H1 (cell line): Measurements from ENCODE around the gene GZF1.

Source experiments
- BRCA1 ChIP-seq: IDR thresholded peaks from 2 replicates; pipeline ENCODE4 v1.6.1; 2012; ENCODE audit warnings: low read depth, low read length, improper control_type of control experiment
- POLR2A ChIP-seq, 2 experiments: IDR thresholded peaks; 1 replicate in 1 of 2; 2 replicates in 1 of 2; pipeline ENCODE4 v1.6.1; 2011; ENCODE audit warnings: low read depth in 2 of 2, low read length in 2 of 2, mild to moderate bottlenecking in 2 of 2; ENCODE audit errors: control extremely low read depth in 1 of 2
- RAD21 ChIP-seq, 2 experiments: IDR thresholded peaks in 1 of 2; conservative IDR thresholded peaks in 1 of 2; 2 replicates each; pipeline ENCODE4 v1.6.1; 2011; ENCODE audit warnings: low read depth in 2 of 2, low read length in 2 of 2, improper control_type of control experiment in 1 of 2, inconsistent platforms in 1 of 2, mild to moderate bottlenecking in 1 of 2, moderate library complexity in 1 of 2
- RFX5 ChIP-seq: IDR thresholded peaks from 2 replicates; pipeline ENCODE4 v1.6.1; 2011; ENCODE audit warnings: low read depth, low read length, improper control_type of control experiment, borderline replicate concordance
- YY1 ChIP-seq: IDR thresholded peaks from 2 replicates; pipeline ENCODE4 v1.6.1; 2011; ENCODE audit warnings: low read depth, mild to moderate bottlenecking, low read length
- TF ChIP-seq, protein P1 (sequence below): IDR thresholded peaks from 2 replicates; pipeline ENCODE4 v1.6.1; 2012; ENCODE audit warnings: inconsistent platforms
- TF ChIP-seq, protein P2 (sequence below), 3 experiments: IDR thresholded peaks; 1 replicate in 2 of 3; 2 replicates in 1 of 3; pipeline versions ENCODE4 v1.5.1 to v1.6.1; 2011; ENCODE audit warnings: low read length in 3 of 3, mild to moderate bottlenecking in 3 of 3, inconsistent platforms in 2 of 3, low read depth in 1 of 3, moderate library complexity in 1 of 3; ENCODE audit not compliant: insufficient read depth in 1 of 3; ENCODE audit errors: control extremely low read depth in 1 of 3

DNA sequence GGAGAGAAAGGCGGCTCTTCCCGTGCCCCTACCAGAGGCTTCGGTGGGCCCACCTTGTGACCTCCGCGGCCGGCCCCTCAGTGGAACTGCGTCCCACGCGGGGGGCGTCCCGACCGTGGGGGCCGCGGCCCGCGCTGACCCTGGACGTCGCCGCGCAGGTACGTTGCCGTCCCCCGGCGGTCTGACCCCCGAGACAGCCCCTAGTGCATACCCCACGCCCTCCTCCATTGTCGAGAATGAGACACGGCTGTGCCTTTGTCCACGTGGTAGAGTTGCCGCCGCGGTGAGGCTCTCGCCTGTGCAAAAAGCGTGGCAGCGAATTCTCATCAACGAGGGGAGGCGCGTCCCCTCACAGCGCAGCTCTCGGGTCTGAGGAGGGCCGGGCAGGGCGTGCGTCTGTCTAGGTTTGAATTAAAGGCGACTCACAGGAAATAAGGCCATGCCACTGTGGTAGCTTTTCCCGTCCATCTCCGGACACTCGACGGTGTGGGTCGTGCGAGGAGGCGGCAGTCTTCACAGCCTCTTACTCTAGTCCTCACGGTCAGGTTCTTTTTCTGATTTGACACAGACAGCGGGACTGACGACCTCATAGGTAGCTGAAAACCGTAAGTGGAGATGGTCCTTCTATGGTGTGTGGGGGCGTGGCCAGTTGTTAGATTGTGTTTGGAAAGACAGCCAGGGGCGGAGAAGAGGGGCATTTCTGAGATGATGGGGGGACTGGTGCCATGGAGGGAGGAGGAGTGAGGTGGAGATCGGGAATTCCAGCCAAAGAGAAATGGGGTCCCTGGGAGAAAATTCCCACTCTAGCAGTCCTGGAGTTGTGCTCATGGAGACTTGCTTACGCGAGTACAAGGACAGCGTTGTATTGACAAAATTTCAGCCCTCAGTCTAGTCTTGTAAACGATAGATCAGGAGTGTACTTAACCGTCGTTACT lies 10.8 kb upstream of the GZF1 start:
- no peak for TF ChIP-seq POLR2A (IDR thresholded peaks at IDR 0.05; ENCODE audit: control extremely low read depth in 1 of 2, low read depth in 2 of 2, low read length in 2 of 2)
- TF ChIP-seq RAD21 (IDR thresholded peaks at IDR 0.05 in 1 of 2, conservative IDR thresholded peaks at IDR 0.05 in 1 of 2; ENCODE audit: low read depth in 2 of 2, low read length in 2 of 2), result no peak
- TF ChIP-seq, protein P1, sequence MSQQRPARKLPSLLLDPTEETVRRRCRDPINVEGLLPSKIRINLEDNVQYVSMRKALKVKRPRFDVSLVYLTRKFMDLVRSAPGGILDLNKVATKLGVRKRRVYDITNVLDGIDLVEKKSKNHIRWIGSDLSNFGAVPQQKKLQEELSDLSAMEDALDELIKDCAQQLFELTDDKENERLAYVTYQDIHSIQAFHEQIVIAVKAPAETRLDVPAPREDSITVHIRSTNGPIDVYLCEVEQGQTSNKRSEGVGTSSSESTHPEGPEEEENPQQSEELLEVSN, result 0 out of 2 replicates have a peak, but pooled peaks have one; percentile 29
- TF ChIP-seq, protein P2, sequence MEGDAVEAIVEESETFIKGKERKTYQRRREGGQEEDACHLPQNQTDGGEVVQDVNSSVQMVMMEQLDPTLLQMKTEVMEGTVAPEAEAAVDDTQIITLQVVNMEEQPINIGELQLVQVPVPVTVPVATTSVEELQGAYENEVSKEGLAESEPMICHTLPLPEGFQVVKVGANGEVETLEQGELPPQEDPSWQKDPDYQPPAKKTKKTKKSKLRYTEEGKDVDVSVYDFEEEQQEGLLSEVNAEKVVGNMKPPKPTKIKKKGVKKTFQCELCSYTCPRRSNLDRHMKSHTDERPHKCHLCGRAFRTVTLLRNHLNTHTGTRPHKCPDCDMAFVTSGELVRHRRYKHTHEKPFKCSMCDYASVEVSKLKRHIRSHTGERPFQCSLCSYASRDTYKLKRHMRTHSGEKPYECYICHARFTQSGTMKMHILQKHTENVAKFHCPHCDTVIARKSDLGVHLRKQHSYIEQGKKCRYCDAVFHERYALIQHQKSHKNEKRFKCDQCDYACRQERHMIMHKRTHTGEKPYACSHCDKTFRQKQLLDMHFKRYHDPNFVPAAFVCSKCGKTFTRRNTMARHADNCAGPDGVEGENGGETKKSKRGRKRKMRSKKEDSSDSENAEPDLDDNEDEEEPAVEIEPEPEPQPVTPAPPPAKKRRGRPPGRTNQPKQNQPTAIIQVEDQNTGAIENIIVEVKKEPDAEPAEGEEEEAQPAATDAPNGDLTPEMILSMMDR (IDR thresholded peaks at IDR 0.05; ENCODE audit: control extremely low read depth in 1 of 3, insufficient read depth in 1 of 3, low read depth in 1 of 3, low read length in 3 of 3), result no peak
- no peak for TF ChIP-seq RFX5
- no peak for TF ChIP-seq YY1
- TF ChIP-seq BRCA1, result no peak
